ENCODE data around the gene TEX14. TPM values are rescaled to one million over a fixed set of nuclear protein-coding genes. Genes with fewer than 3 reads are reported as not detected.

The TEX14 gene, protein sequence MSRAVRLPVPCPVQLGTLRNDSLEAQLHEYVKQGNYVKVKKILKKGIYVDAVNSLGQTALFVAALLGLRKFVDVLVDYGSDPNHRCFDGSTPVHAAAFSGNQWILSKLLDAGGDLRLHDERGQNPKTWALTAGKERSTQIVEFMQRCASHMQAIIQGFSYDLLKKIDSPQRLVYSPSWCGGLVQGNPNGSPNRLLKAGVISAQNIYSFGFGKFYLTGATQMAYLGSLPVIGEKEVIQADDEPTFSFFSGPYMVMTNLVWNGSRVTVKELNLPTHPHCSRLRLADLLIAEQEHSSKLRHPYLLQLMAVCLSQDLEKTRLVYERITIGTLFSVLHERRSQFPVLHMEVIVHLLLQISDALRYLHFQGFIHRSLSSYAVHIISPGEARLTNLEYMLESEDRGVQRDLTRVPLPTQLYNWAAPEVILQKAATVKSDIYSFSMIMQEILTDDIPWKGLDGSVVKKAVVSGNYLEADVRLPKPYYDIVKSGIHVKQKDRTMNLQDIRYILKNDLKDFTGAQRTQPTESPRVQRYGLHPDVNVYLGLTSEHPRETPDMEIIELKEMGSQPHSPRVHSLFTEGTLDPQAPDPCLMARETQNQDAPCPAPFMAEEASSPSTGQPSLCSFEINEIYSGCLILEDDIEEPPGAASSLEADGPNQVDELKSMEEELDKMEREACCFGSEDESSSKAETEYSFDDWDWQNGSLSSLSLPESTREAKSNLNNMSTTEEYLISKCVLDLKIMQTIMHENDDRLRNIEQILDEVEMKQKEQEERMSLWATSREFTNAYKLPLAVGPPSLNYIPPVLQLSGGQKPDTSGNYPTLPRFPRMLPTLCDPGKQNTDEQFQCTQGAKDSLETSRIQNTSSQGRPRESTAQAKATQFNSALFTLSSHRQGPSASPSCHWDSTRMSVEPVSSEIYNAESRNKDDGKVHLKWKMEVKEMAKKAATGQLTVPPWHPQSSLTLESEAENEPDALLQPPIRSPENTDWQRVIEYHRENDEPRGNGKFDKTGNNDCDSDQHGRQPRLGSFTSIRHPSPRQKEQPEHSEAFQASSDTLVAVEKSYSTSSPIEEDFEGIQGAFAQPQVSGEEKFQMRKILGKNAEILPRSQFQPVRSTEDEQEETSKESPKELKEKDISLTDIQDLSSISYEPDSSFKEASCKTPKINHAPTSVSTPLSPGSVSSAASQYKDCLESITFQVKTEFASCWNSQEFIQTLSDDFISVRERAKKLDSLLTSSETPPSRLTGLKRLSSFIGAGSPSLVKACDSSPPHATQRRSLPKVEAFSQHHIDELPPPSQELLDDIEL (N-terminal part only)
- 0.20 to 0.43 TPM (median 0.34 TPM) in 3 replicates for total RNA-seq

DNA sequence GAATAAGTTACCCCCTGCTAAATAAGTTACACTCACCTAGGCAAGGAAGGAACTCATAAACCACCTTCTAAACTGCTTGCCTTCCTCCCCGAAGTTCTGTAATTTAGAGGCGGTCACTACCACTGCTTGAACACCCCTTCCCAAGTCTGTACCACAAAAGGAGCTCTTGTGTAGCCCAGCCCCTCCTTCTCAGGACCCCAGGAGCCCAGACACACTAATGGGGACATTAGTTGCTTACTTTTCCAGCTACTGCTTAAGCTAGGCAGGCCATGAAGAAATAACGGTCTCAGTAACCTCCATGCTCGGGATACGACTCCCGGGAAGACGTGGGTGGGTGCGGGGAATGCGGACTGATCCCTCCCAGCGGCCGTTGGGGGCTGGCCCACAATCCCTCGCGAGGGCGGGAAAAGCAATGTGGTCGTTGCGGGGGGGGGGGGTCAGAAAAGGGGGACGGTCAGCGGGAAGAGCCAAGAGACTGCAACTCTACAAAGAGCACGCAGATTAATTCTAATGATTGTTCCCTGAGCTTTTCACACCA lies at the start of gene TEX14:
Gene TEX14, minus strand, starts transcription at position 345 of the 538 bp plus-strand sequence. CDS start 40,044 bp downstream, outside the sequence.
- peak within 1 kb of the TSS; percentile 95 for H3K27ac Mint-ChIP-seq
- TF ChIP-seq, protein P1, sequence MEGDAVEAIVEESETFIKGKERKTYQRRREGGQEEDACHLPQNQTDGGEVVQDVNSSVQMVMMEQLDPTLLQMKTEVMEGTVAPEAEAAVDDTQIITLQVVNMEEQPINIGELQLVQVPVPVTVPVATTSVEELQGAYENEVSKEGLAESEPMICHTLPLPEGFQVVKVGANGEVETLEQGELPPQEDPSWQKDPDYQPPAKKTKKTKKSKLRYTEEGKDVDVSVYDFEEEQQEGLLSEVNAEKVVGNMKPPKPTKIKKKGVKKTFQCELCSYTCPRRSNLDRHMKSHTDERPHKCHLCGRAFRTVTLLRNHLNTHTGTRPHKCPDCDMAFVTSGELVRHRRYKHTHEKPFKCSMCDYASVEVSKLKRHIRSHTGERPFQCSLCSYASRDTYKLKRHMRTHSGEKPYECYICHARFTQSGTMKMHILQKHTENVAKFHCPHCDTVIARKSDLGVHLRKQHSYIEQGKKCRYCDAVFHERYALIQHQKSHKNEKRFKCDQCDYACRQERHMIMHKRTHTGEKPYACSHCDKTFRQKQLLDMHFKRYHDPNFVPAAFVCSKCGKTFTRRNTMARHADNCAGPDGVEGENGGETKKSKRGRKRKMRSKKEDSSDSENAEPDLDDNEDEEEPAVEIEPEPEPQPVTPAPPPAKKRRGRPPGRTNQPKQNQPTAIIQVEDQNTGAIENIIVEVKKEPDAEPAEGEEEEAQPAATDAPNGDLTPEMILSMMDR (IDR thresholded peaks at IDR 0.05; ENCODE audit: unreplicated experiment): no peak

GRCh38 chr17:58741121-58741625 lies 49.3 kb upstream of the TEX14 start:
- H3K27ac Mint-ChIP-seq: no peak overlapping the region
- no peak overlapping the region for H3K4me3 Mint-ChIP-seq
- H3K9me3 Mint-ChIP-seq: no peaks in the 10 kb centered on the region
- no peaks in the 10 kb centered on the region for H3K27me3 Mint-ChIP-seq (ENCODE audit: low read depth)
- H3K36me3 Mint-ChIP-seq: no peaks in the 10 kb centered on the region
- DNase-seq (ENCODE audit: low spot score in 2 of 2, unreplicated experiment in 2 of 2): no peak
- TF ChIP-seq, protein P1 (IDR thresholded peaks at IDR 0.05; ENCODE audit: unreplicated experiment): no peak
- no peaks in the 10 kb centered on the region for H3K4me1 Mint-ChIP-seq

More for the DNA sequence above, at the start of gene TEX14:
- Mint-ChIP-seq H3K9me3 (no peaks in the 10 kb centered on the region), H3K27me3 (ENCODE audit: low read depth) (no peaks in the 10 kb centered on the region), H3K4me1 (peaks cover 32% of the 10 kb centered on the region), H3K4me3 (peak within 1 kb of the TSS; percentile 79), H3K36me3 (peaks cover 7% of the 10 kb centered on the region)
- no peak for DNase-seq (ENCODE audit: low spot score in 2 of 2, unreplicated experiment in 2 of 2)

GRCh38 chr17:58734811-58735210 lies 43.0 kb upstream of the TEX14 start:
- no peaks in the 10 kb centered on the region for H3K4me1 Mint-ChIP-seq
- H3K4me3 Mint-ChIP-seq: no peak overlapping the region
- no peaks in the 10 kb centered on the region for H3K27me3 Mint-ChIP-seq (ENCODE audit: low read depth)
- TF ChIP-seq, protein P1 (IDR thresholded peaks at IDR 0.05; ENCODE audit: unreplicated experiment): no peak
- no peak for DNase-seq (ENCODE audit: low spot score in 2 of 2, unreplicated experiment in 2 of 2)
- H3K36me3 Mint-ChIP-seq: peaks cover 4% of the 10 kb centered on the region
- no peak overlapping the region for H3K27ac Mint-ChIP-seq
- no peaks in the 10 kb centered on the region for H3K9me3 Mint-ChIP-seq

DNA sequence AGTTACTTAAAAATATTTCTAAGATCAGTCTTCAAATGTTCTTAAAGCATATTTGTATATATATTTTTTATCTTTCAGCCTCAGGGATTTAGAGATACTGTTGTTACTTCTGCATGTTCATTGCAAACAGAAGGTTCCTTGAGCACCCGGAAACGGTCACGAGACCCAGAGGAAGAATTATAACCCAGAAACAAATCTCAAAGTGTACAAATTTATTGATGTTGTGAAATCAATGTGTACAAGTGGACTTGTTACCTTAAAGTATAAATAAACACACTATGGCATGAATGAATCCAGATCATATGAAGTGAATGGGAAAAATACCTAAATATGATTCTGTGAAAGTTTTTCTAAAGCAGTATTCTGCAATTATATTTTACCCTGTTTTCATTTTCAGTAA lies 42.2 kb upstream of the TEX14 start:
- TF ChIP-seq, protein P1 (IDR thresholded peaks at IDR 0.05; ENCODE audit: unreplicated experiment): no peak
- no peaks in the 10 kb centered on the region for H3K9me3 Mint-ChIP-seq
- peaks cover 4% of the 10 kb centered on the region for H3K36me3 Mint-ChIP-seq
- no peak overlapping the region for H3K4me3 Mint-ChIP-seq
- H3K4me1 Mint-ChIP-seq: no peaks in the 10 kb centered on the region
- no peak for DNase-seq (ENCODE audit: low spot score in 2 of 2, unreplicated experiment in 2 of 2)
- H3K27me3 Mint-ChIP-seq (ENCODE audit: low read depth): no peaks in the 10 kb centered on the region
- no peak overlapping the region for H3K27ac Mint-ChIP-seq

DNA sequence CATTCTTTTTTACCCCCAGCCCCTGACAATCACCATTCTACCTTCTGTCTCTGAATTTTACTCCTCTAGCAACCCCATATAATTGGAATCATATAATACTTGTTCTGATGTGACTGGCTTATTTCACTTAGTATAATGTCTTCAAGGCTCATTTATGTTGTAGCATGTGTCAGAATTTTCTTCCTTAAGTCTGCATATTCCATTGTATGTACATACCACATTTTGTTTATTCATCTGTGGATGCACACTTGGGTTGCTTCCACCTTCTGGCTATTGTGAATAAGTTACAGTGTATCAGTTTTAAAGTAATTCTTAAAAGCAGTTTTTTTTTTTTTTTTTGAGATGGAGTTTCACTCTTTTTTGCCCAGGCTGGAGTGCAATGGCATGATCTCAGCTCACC lies 39.1 kb upstream of the TEX14 start:
- DNase-seq (ENCODE audit: low spot score in 2 of 2, unreplicated experiment in 2 of 2): no peak
- TF ChIP-seq, protein P1 (IDR thresholded peaks at IDR 0.05; ENCODE audit: unreplicated experiment): no peak
- Mint-ChIP-seq H3K27me3 (ENCODE audit: low read depth) (no peaks in the 10 kb centered on the region), H3K4me3 (no peak overlapping the region), H3K27ac (no peak overlapping the region), H3K9me3 (no peaks in the 10 kb centered on the region), H3K36me3 (peaks cover 8% of the 10 kb centered on the region), H3K4me1 (no peaks in the 10 kb centered on the region)
